Cardiac muscle cell (in vitro differentiated cells and primary cell): ENCODE results near the gene MARVELD2. TPM values are rescaled to one million over a fixed set of nuclear protein-coding genes. Genes with fewer than 3 reads are reported as not detected.

Experiments used
- DNase-seq, 2 donors: peaks; one replicate each; pipeline versions ENCODE4 v3.0.0 to v3.0.0-alpha.2; 2010 to 2017; ENCODE audit warnings: low read depth in 1 of 2, low spot score in 1 of 2
- H3K27ac ChIP-seq: fragments of 200-600 bp; sonication (generic); 2 replicates; pipeline ENCODE4 v1.5.1; 2016
- H3K27me3 ChIP-seq: fragments of 200-600 bp; sonication (generic); 2 replicates; pipeline ENCODE4 v1.6.0; 2016; ENCODE audit warnings: control low read depth
- H3K36me3 ChIP-seq: fragments of 200-600 bp; sonication (generic); 2 replicates; pipeline ENCODE4 v1.5.1; 2016; ENCODE audit warnings: control low read depth
- H3K4me1 ChIP-seq: fragments of 200-600 bp; sonication (generic); 2 replicates; pipeline ENCODE4 v1.8.1; 2017; ENCODE audit warnings: low read depth, mild to moderate bottlenecking, mixed run types
- H3K4me3 ChIP-seq: fragments of 200-600 bp; sonication (generic); 2 replicates; pipeline ENCODE4 v1.5.1; 2016; ENCODE audit warnings: mild to moderate bottlenecking
- H3K9me3 ChIP-seq: fragments of 200-600 bp; sonication (generic); 2 replicates; pipeline ENCODE4 v1.5.1; 2017; ENCODE audit warnings: low read depth, mild to moderate bottlenecking, control low read depth
- CTCF ChIP-seq: IDR thresholded peaks from 2 replicates; pipeline ENCODE4 v1.5.1; 2012; ENCODE audit warnings: low read depth, mild to moderate bottlenecking, low read length
- polyA plus RNA-seq: library from polyadenylated mRNA; unstranded; fragments of >200 nt; fragmentation: Nextera tagmentation; extraction: Ambion mirVana; gene quantifications from 2 replicates; pipeline ENCODE4 v1.2.1, GENCODE V29; 2016
- total RNA-seq: library from RNA; depleted of rRNA; stranded (reverse); fragments of >200 nt; gene quantifications from 2 replicates; pipeline ENCODE4 v1.2.3, GENCODE V29; 2016

The MARVELD2 gene
- total and polyA plus RNA-seq, 2 experiments from 2014 or later = 4.9 TPM

- Histone ChIP-seq H3K4me1 (peaks cover 4% of the 10 kb centered on the region), H3K27me3 (peaks cover 78% of the 10 kb centered on the region), H3K27ac (no peak overlapping the region), H3K36me3 (no peaks in the 10 kb centered on the region), H3K9me3 (no peaks in the 10 kb centered on the region), H3K4me3 (peak overlapping the region; percentile 79)
- no peak for DNase-seq
- TF ChIP-seq CTCF = no peak
Observed at GRCh38 chr5:69491838-69492390, 77.0 kb downstream of the MARVELD2 start.

- DNase-seq = peak; percentile 20 to 72
- Histone ChIP-seq H3K9me3 (no peaks in the 10 kb centered on the region), H3K4me1 (peaks cover 7% of the 10 kb centered on the region), H3K27ac (no peak within 1 kb of the TSS), H3K27me3 (peaks cover 73% of the 10 kb centered on the region), H3K4me3 (peak within 1 kb of the TSS; percentile 79), H3K36me3 (no peaks in the 10 kb centered on the region)
- no peak for TF ChIP-seq CTCF
Observed at GRCh38 chr5:69492391-69492922, 77.5 kb downstream of the MARVELD2 start, which contains the start of gene OCLN. Gene OCLN (plus strand): TSS chr5:69492790. CDS start chr5:69504245, 11,455 bp downstream.

- H3K4me3 ChIP-seq = peak overlapping the region; percentile 79
- no peak overlapping the region for H3K27ac ChIP-seq
- no peaks in the 10 kb centered on the region for H3K36me3 ChIP-seq
- H3K9me3 ChIP-seq = no peaks in the 10 kb centered on the region
- peaks cover 70% of the 10 kb centered on the region for H3K27me3 ChIP-seq
- peaks cover 7% of the 10 kb centered on the region for H3K4me1 ChIP-seq
- no peak for TF ChIP-seq CTCF
- peak; percentile 11 to 58 for DNase-seq
Observed at GRCh38 chr5:69492923-69493395, 78.0 kb downstream of the MARVELD2 start.

GRCh38 chr5:69493396-69494133 is 78.6 kb downstream of the MARVELD2 start:
- peak; percentile 30 to 39 for DNase-seq
- H3K27ac ChIP-seq = no peak overlapping the region
- no peaks in the 10 kb centered on the region for H3K9me3 ChIP-seq
- H3K36me3 ChIP-seq = no peaks in the 10 kb centered on the region
- TF ChIP-seq CTCF = no peak
- peaks cover 70% of the 10 kb centered on the region for H3K27me3 ChIP-seq
- H3K4me3 ChIP-seq = peak overlapping the region; percentile 79
- peaks cover 7% of the 10 kb centered on the region for H3K4me1 ChIP-seq

Other genes starting within 250 kb of the MARVELD2 start
- 24.1 and 143 TPM in 2 replicates for gene CCNB1, start 248.0 kb upstream of the MARVELD2 start, total RNA-seq
- 37.1 and 281 TPM in 2 replicates for gene CCNB1, start 248.0 kb upstream of the MARVELD2 start, polyA plus RNA-seq
- gene CENPH, start 225.5 kb upstream of the MARVELD2 start, total RNA-seq = 17.7 and 26.7 TPM in 2 replicates
- 22.2 and 36.0 TPM in 2 replicates for gene CENPH, start 225.5 kb upstream of the MARVELD2 start, polyA plus RNA-seq
- gene CDK7, start 180.2 kb upstream of the MARVELD2 start, total RNA-seq = 17.3 and 87.5 TPM in 2 replicates
- gene CDK7, start 180.2 kb upstream of the MARVELD2 start, polyA plus RNA-seq = 27.8 and 38.4 TPM in 2 replicates
- 0.81 and 4.4 TPM in 2 replicates for gene CCDC125, start 82.3 kb upstream of the MARVELD2 start, total RNA-seq
- 0.65 and 1.9 TPM in 2 replicates for gene CCDC125, start 82.3 kb upstream of the MARVELD2 start, polyA plus RNA-seq
- 13.4 and 22.5 TPM in 2 replicates for gene AK6, start 45.6 kb upstream of the MARVELD2 start, total RNA-seq
- 69.7 and 70.6 TPM in 2 replicates for gene AK6, start 45.6 kb upstream of the MARVELD2 start, polyA plus RNA-seq
- 65.6 and 80.4 TPM in 2 replicates for gene TAF9, start 45.6 kb upstream of the MARVELD2 start, total RNA-seq
- 104 and 110 TPM in 2 replicates for gene TAF9, start 45.6 kb upstream of the MARVELD2 start, polyA plus RNA-seq
- 18.8 and 26.0 TPM in 2 replicates for gene RAD17, start 45.3 kb upstream of the MARVELD2 start, total RNA-seq
- 29.0 and 34.1 TPM in 2 replicates for gene RAD17, start 45.3 kb upstream of the MARVELD2 start, polyA plus RNA-seq
- gene OCLN, start 77.7 kb downstream of the MARVELD2 start, total RNA-seq = 4.1 and 5.6 TPM in 2 replicates
- 4.0 and 4.4 TPM in 2 replicates for gene OCLN, start 77.7 kb downstream of the MARVELD2 start, polyA plus RNA-seq
- gene GTF2H2C, start 145.1 kb downstream of the MARVELD2 start, total RNA-seq = 17.8 and 35.8 TPM in 2 replicates
- gene GTF2H2C, start 145.1 kb downstream of the MARVELD2 start, polyA plus RNA-seq = 27.3 and 34.0 TPM in 2 replicates